ENCODE results near the gene C17orf50.

The C17orf50 gene

DNA sequence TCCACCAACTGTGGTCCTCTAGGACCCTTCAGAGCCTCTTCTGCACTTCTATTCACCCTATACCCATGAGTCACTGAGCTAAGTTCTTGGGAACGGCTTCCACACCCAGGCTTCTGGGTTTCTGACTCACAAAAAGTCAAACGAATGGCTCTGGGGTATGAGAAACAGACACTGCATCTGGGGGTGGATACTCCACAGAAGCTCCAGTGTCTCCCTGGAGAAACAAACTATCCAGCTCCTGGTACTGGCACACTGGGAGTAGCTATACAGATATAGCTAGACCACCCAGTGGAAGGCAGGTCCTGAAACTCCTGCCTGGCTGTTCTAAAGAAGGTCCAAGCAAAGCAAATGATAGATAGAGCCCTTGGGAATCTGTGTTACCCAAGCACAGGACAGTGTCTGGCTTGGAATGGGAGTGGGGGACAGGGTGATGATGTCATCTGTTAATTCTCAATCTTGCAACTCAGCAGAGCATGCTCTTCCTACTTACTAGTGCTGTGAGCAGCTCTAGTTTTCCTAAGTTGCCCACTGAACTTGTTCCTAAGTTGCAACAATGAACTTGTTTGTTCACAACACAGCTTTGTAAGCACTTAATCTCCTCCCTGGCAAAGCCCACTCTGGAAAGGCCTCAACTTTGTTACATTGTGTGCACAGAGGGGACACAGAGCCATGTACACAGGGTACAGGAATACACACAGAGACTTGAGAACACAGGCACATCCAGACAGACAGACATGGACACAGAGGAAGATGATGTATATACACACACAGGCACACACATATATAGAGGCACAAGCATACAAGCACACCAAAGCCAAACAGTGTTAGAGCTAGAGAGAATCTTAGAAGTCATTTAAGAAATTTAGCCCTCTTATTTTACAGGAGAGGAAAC is 28.0 kb downstream of the C17orf50 start:
- DNase-seq (ENCODE audit: low read depth in 2 of 2) = no peak

DNA sequence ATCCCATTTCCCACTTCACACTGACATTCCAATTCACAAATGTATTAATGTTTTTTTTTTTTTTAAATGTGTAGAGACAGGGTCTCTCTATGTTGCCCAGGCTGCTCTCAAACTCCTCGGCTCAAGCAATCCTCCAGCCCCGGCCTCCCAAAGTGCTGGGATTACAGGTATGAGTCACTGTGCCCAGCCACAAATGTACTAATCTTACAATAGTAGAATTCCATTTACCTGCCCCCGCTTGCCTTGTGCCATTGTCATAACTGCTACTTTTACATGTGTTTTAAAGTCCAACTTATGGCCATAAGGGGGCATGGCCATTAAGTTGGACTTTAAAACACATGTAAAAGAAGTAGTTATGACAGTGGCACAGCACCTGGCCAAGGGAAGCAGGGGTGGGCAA is 30.2 kb downstream of the C17orf50 start:
- DNase-seq (ENCODE audit: low read depth in 2 of 2) = no peak

DNA sequence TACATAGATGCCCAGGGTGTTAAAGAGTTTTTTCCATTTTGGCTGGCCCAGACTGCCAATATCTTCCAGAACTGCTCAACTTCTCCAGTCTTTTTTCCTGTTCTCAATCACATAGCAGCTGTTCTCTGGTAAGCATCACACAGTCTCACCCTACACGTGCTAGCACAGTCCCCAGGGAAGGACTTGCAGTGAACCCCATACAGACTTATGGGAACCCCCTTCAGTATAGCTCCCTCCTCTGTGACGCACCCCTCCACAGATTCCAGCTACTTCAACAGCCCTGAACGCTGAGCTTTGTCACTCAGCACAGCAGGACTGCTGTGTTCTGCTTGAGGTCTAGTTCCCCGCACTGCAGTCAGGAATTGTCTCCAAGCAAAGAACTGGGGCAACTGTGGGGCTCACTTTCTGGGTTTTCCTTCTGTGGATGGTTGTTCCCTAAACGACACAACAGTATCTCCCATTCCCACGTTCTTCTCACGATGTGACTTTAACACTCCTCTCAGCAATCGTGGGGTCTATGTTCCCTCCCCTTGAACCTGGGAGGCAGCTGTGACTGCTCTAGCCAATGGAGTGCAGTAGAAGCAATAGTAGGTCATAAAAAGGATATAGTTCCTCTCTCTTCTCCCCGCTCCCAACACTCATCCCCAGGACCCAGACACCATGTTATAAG is 31.1 kb downstream of the C17orf50 start:
- no peak for DNase-seq (ENCODE audit: low read depth in 2 of 2)

DNA sequence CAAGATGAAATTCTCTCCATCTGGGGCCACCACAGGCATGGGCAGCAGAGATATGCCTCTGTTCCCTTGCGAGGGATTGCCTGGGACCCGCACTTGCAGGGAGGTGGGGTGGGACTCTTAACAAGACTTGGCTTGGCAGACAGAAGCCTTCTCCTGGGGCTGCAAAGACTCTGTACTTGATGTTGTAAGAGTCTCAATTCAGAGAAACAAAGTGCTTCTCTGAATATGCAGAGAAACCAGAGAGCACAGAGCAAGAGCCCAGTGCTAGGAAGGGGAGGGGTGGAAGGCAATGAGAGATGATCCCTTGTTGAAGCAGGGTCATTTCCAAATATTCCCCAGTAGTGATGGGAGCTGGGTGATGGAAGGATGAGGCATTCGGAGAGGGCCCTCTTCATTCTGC is 32.6 kb downstream of the C17orf50 start:
- no peak for DNase-seq (ENCODE audit: low read depth in 2 of 2)

DNA sequence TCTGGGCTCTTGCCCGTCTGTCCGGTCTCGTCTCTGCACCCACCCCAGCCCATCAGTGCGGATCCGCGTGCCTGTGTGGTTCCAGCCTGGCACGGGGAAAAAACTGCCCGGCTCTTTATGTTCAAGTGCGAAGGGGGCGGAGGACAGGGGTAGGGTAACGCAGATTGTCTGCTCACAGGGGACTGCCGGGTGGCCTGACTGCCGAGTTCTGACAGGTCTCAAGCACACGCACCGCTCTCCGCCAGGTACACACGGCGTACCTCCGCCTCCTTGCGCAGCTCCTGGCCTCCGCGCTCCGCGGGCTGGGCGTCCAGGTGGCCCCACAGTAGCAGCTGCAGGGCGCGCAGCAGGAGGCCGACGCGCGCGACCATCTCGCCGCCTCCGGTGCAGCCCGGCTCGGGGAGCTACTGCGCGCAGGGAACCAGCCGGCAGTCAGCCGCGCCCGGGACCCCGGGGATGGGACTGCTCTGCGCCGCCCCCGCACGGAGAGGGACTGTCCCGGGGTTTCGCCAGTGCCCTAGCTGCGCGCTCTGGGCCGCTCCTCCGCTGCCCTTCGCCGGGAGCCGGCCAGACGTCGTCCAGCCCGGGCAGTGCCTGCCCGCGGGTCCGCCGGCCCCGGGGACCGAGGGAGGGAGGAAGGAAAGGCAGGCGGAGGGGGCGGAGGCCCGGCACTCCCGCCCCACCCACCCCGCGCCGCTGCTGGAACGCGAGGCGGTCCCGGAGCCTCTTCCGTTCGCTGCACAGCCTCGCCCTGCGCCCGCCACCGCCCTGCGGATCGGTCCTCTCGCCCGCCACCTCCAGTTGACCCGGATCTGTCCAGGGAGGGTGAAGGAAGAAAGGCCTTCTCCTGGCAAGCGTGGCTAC is 34.6 kb downstream of the C17orf50 start, which contains the start of gene MMP28:
Gene MMP28, minus strand, starts transcription at position 635 of the 864 bp plus-strand sequence. Its CDS starts 264 bp downstream, at position 371.
- peak; percentile 31 to 32 for DNase-seq (ENCODE audit: low read depth in 2 of 2)

DNA sequence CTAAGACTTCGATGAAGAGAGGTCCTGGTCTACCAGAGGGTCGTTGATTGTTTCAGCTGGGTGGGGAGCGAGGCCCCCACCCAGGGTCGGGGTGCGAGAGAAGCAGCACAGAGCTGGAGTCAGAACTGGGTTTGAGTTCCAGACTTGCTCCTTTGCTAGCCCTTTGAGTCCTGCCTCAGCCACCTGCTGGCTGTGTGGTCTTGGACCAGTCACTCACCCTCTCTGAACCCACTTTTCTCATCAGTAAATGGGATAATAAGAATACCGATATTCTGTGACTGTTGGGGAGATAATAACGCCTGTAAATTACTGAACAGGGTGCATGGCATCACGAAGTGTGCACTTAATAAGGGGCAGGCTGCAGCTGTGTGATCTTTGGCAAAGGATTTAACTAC is 35.2 kb downstream of the C17orf50 start:
- DNase-seq (ENCODE audit: low read depth in 2 of 2) = no peak

DNA sequence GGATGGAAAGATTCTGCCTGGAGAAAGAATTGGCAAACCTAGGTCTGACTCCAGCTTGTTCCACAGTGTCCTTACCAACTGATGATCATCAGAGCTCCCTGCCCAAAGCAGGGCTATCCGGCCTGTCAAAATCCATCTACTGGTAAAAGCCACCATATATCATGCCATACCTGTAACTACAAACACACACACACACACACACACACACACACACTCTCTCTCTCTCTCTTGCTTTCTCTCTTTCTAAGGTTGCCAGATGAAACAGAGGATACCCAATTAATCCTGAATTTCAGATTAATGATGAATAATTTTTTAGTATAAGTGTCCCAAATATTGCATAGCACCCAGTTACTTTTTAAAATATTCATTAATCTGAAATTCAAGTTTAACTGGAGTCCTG is 36.3 kb downstream of the C17orf50 start:
- no peak for DNase-seq (ENCODE audit: low read depth in 2 of 2)

DNA sequence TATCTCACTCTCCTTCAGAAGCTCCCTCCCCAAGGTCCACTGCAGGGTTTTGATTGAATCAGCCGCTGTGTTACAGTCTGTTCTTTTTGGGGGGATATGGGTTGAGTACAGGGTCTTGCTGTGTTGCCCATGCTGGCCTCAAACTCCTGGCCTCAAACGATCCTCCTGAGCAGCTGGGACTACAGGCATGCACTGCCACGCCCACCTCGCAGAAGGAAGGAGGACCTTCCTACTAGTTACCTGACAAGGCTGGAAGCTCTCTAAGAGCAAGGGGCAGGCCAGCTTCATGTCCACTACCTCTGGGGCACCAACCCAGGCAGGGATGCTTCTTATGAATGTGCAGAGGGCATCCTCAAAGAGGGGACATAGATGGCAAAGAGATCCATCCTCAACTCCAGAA is 36.7 kb downstream of the C17orf50 start:
- no peak for DNase-seq (ENCODE audit: low read depth in 2 of 2)

DNA sequence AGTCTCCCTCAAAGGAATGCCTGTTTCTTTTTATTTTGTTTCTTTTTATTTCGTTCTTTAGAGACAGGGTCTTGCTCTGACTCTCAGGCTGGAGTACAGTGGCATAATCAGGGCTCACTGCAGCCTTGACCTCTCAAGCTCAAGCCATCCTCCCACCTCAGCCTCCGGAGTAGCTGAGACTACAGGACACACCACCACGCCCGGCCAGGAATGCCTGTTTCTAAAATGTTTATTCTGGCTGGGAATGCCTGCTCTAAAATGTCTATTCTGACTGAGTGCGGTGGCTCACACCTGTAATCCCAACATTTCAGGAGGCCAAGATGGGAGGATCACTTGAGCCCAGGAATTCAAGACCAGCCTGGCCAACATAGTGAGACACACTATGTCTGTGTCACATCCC is 37.2 kb downstream of the C17orf50 start:
- DNase-seq (ENCODE audit: low read depth in 2 of 2) = no peak

DNA sequence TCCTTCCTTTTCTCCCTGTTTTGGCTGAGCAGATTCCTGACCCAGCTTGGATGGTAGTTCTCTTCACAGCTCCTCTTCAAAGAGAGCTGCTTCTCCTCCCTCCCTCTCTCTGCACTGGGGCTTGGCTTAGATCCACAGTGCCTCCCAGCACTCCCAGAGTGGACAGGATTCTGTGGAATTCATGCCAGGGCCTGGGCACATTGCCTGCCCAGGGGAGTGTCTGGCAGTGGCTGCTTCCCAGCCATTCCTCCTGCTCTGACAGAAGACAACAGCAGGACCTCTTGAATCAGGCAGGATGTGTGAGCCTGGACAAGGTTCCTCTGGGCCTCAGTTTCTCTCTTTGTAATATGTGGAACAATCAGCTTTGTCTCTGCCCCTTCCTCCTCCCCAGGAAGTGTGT is 39.3 kb downstream of the C17orf50 start:
- no peak for DNase-seq (ENCODE audit: low read depth in 2 of 2)

DNA sequence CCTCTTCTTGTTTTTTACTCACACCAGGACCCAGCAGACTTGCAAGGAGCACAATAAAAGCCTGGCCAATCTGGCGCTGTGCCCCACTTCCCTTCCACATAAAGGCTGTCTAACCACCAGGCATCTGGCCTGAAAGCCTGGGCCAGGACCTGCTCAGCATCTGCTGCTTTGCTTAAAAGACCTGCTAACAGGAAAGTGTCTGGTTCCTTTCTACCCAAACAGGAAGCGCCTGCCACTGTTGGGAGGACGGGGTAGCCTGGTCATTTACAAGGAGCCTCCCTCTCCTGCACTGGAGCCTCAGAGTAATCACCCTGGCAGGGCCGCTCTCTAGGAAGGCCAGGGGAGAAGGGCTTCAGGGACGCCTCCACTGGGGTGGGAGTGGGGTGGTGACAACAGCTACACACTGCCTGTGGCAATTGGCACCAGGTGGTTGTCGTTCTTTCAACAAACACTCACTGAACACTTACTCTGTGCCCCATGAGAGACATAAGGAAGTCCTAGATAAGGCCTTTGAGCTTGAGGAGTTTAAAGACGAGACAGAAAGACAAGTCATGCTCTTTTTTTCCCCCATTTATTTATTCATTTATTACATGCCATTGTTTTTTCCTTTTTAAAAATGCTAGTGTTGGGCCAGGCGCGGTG is 41.0 kb downstream of the C17orf50 start:
- DNase-seq (ENCODE audit: low read depth in 2 of 2) = no peak

DNA sequence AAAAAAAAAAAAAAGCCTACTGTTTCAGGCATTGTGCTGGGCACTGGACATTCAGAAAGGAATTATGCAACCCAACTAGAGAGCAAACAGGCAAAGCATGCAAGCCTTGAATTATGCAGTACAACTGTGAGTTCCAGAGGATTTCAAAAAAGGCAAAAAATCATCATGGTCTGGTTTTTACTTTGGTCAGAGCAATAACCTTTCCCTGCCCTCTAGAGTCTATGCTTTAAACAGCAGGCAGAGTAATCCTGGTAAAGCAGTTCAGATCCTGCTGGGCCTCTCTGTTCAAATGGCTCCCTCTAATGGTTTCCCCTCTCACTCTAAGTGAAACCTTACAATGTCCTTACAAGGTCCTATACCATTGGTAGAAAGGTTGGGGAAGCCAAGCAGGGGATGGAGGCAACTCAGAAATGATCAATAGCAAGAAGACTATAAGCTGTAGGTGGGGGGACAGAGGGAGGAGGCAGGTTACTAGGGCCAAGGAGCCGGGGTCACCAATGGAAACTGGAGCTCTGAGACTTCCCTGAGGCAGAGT is 44.0 kb downstream of the C17orf50 start:
- no peak for DNase-seq (ENCODE audit: low read depth in 2 of 2)

DNA sequence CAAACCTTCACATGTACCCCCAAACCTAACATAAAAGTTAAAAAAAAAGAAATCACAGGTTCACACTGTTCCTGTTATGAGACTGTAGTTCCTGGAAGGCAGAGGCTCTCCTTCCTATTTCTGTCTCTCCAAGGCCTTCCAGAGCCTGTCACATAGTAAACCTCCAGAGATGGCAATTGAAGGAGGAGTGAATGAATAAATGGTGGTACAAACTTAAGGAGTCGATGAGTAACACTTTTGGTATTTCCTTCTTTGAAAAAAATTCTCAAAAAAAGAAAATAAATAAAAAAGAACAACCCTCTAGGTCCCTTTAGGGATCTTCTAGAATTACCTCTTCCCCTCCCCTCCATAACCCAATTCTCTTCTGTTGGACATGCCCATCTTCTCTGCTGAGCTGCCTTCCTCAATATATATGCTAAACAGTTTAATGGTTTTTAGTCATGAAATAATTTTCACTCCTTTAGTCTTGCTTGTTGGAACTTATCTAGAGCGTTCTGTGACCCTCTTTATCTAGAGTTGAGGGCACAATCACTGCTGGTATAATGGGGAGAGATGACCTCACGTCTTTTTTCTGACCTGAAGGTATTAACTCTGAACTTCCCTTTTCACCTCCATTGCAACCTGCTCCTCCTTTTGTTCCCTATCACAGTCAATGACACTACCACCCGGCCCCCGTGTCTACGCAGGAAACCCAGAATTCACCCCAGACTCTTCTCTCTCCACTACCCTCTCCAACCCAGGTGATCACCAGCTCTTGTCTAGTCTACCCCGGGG is 46.9 kb downstream of the C17orf50 start:
- DNase-seq (ENCODE audit: low read depth in 2 of 2) = no peak

DNA sequence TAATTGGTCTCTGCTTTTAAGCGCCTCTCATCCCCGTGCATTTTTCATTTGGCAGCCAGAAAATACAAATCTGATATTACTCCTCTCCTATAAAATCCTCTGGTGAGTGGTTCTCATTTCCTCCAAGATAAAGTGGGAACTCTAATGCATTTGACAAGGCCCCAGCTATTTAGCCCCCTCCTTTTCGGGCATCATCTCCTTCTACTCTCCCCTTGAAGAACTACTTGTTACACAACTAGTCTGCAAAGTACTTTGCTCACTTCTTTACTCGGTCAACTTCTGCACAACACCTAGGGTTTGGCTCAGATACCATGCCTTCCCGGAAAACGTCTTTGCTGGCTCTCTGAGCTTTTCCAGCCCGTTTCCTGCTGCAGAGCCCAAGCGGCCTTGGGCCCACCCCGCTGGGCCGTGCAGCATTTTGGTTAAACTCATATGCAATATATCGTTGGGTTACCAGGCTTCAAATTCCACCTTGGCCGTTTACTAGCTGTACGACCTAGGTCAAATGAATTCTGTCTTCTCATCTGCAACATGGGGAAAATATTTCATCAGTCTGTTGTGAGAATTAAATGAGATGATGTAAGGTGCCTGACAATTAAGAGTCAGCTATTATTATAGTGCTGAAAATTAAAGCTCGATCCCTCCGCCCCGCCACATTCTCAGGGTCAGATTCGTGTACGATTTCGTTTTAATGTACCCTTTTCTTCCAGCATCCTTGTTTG is 47.7 kb downstream of the C17orf50 start:
- DNase-seq (ENCODE audit: low read depth in 2 of 2) = no peak

DNA sequence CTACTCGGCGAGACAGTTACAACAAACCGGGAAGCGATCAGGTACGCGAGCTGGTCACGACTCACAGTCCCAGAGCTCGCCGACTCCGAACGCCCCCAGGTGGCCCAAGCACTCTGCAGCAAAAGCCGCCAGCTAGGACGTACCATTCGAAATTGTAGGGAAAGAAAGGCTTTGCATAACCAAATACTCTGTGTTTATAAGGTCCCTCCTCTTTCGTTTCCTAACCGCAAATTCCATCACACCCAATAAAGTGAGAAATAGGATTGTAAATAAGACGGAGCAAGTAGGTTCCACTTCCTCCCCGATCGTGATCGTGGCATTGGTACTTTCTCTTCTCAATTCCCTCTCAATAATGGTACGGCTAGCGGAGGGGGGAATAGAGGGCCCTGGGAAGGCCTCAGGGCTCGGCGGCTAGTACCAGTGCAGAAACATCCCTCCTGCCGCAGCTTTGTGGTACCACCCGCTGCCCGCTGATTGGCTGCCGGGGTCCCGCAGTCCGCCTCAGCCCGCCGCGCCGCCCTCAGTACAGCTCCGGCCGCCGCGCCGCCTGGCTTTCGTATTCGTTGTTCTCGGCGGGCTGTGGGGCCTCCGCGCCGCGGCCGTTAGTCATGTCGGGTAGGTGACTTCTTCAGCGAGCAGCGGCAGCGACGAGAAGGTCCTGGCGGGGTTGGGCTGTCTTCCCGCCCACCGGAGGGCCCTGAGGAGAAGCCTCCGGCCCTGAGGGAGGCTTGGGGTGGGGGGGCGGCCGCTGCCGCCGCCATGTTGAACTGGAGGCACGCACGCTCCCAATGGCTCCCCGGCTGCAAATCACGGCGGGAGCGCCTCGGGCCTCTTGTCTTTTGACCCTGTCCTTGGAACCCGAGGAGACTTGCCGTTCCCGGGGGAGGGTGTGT is 48.5 kb downstream of the C17orf50 start, which contains the start of gene TAF15:
Gene TAF15, plus strand, starts transcription at position 523 of the 893 bp plus-strand sequence. Its CDS starts 86 bp downstream, at position 609.
- peak; percentile 92 to 93 for DNase-seq (ENCODE audit: low read depth in 2 of 2)

DNA sequence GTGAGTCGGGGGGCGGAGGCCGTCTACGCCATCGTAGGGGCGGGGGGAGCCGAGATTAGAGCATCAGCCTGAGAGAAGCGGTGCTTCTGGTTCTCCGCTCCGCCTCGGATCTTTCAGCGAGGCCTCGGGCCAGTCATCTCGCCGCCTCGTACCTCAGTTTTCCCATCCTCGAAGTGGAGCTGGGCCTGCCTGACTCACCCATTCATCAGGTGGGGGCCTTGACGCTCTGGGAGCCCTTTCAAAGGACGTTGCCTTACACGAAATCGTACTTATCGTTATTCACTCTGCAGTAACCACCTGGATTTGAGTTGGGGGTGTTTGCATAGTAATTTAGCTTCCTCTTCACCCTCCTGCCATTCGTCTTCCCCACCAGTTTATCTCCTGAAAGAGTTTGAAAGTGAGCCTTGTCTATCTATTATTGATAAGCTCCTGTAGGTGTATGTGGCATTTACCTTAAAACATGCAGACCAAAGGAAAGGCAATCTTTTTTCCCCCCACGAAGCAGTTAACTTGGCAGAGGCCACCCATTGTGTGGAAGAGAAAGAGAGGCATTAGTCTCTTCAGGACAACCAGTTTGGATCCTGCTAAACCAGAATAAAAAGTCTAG is 49.3 kb downstream of the C17orf50 start:
- no peak for DNase-seq (ENCODE audit: low read depth in 2 of 2)

DNA sequence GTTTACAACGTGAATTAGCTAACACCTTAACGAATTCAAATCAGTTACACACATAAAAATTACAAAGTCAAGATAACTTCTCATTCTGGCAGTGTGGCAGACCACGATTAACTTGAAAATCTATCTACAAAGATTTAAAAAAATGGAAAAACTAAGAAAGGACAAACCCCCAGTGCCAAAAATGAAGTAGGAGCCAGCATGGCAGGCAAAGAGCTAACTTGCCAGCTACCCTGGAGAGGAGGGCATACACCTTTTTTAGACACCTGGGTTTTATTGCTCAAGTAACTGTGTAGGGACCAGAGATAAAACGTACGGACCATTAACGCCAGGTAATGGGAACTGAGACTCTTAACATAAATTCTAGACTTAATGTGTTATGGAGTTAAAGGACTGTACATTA is 51.1 kb downstream of the C17orf50 start:
- DNase-seq (ENCODE audit: low read depth in 2 of 2) = no peak

DNA sequence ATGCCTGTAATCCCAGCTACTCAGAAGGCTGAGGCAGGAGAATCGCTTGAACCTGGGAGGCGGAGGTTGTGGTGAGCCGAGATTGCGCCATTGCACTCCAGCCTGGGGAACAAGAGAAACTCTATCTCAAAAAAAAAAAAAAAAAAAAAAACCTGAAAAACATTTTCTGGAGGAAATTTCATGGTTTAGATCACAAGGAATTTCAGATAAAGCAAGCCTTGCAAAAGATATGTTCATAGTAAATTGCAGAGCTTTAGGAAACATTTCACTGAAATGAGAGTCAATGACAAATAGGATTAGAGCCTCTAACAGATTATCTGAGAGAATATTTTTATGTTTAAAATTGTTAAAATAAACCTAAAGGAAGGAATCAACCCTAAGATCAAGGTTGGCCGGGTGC is 51.8 kb downstream of the C17orf50 start:
- no peak for DNase-seq (ENCODE audit: low read depth in 2 of 2)
